ENCODE results near the gene SMOC2. TPM values are rescaled to one million over a fixed set of nuclear protein-coding genes. Genes with fewer than 3 reads are reported as not detected.

The SMOC2 gene
- total and polyA plus RNA-seq, 2 experiments from 2014 or later: 51.0 to 88.7 TPM

DNA sequence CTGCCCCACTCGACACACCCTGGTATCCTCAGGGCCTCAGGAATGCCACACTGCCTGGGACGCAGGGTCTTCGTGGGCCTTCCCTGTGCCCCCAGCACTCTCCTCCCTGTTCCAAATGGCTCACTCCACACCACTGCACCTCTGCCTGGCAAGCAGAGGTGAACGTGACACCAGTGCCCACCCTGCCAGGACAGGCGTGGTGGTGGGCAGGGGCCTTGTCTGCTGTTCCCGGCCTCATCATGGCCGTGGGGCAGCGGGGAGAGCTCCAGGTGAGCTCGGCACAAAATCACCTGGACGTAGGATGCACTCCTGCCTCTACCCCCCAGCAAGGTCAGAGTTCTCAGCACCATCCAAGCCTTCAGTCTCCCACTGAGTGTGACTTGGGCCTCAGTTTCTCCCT is 202.4 kb downstream of the SMOC2 start:
- Histone ChIP-seq H3K27ac (no peak overlapping the region), H3K36me3 (replicated peaks; ENCODE audit: insufficient read depth, low read depth) (no peaks in the 10 kb centered on the region), H2AFZ (no peak overlapping the region), H3K4me2 (no peak overlapping the region), H3K79me2 (no peaks in the 10 kb centered on the region), H3K27me3 (peaks cover under 1% of the 10 kb centered on the region), H4K20me1 (ENCODE audit: insufficient read depth, poor library complexity, severe bottlenecking) (no peaks in the 10 kb centered on the region), H3K4me3 (no peak overlapping the region), H3K4me1 (ENCODE audit: insufficient read depth) (peaks cover 24% of the 10 kb centered on the region), H3K9me3 (ENCODE audit: low read depth) (no peaks in the 10 kb centered on the region), H3K9me2 (replicated peaks; ENCODE audit: insufficient read depth) (no peaks in the 10 kb centered on the region)
- 97% methylated on average over 9 of the region's 10 CpGs for WGBS (ENCODE audit: low lambda C conversion rate, missing lambda C conversion rate)
- no peak for DNase-seq (ENCODE audit: low spot score)
- TF ChIP-seq, protein P1, sequence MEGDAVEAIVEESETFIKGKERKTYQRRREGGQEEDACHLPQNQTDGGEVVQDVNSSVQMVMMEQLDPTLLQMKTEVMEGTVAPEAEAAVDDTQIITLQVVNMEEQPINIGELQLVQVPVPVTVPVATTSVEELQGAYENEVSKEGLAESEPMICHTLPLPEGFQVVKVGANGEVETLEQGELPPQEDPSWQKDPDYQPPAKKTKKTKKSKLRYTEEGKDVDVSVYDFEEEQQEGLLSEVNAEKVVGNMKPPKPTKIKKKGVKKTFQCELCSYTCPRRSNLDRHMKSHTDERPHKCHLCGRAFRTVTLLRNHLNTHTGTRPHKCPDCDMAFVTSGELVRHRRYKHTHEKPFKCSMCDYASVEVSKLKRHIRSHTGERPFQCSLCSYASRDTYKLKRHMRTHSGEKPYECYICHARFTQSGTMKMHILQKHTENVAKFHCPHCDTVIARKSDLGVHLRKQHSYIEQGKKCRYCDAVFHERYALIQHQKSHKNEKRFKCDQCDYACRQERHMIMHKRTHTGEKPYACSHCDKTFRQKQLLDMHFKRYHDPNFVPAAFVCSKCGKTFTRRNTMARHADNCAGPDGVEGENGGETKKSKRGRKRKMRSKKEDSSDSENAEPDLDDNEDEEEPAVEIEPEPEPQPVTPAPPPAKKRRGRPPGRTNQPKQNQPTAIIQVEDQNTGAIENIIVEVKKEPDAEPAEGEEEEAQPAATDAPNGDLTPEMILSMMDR (IDR thresholded peaks at IDR 0.05; ENCODE audit: poor library complexity): no peak
- TF ChIP-seq EZH2 (IDR thresholded peaks at IDR 0.05; ENCODE audit: borderline replicate concordance) (no peak), EZH2phosphoT487 (IDR thresholded peaks at IDR 0.05; ENCODE audit: low read depth, severe bottlenecking, unreplicated experiment) (no peak)

DNA sequence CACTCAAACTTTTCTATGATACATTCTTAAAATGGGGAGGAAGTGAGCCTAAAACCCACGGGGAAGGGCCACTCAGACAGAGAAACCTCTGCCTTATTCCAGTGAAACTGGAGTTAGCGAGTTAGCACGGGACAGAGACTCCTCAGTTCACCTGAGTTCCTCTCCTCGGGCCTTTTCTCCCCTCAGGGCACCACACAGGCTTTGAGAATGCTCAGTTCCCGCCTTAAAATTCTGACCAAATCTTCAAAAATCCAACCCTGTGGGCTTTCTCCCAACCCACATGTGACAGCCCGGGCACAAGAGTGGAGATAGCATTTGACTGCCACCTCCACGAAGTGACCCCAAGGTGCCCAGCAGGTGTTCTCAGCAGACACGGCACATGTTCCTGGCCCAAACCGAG is 204.3 kb downstream of the SMOC2 start:
- 81% methylated on average over 9 of the region's 9 CpGs for WGBS (ENCODE audit: low lambda C conversion rate, missing lambda C conversion rate)
- Histone ChIP-seq H3K27me3 (peaks cover 3% of the 10 kb centered on the region), H3K4me3 (no peak overlapping the region), H3K4me1 (ENCODE audit: insufficient read depth) (peaks cover 31% of the 10 kb centered on the region), H3K27ac (no peak overlapping the region), H2AFZ (no peak overlapping the region), H3K79me2 (no peaks in the 10 kb centered on the region), H3K9me2 (replicated peaks; ENCODE audit: insufficient read depth) (no peaks in the 10 kb centered on the region), H3K4me2 (no peak overlapping the region), H3K36me3 (replicated peaks; ENCODE audit: insufficient read depth, low read depth) (no peaks in the 10 kb centered on the region), H4K20me1 (ENCODE audit: insufficient read depth, poor library complexity, severe bottlenecking) (no peaks in the 10 kb centered on the region), H3K9me3 (ENCODE audit: low read depth) (no peaks in the 10 kb centered on the region)
- TF ChIP-seq EZH2phosphoT487 (IDR thresholded peaks at IDR 0.05; ENCODE audit: low read depth, severe bottlenecking, unreplicated experiment): no peak
- TF ChIP-seq EZH2 (IDR thresholded peaks at IDR 0.05; ENCODE audit: borderline replicate concordance): no peak
- TF ChIP-seq, protein P1 (IDR thresholded peaks at IDR 0.05; ENCODE audit: poor library complexity): no peak
- no peak for DNase-seq (ENCODE audit: low spot score)

DNA sequence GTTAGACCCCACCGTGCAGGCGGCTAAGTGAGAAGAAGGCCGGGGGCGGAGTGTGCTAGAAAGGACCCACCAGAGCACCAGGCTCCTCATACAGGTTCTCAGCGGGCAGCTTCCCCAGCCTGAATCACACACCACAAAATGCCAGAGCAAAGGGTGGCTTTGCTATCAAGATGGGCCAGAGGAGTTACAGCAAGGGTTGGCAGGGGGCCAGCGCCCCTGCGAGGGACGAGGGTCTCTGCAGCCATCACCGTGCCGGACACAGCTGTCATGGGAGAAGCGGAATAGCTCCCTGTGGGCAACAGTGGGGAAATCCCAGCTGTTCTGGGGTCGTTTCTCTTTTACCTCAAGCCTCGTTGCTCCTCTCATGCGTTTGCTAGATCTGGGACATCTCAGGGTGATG is 206.3 kb downstream of the SMOC2 start:
- 85% methylated on average over 14 of the region's 14 CpGs for WGBS (ENCODE audit: low lambda C conversion rate, missing lambda C conversion rate)
- Histone ChIP-seq H3K4me2 (no peak overlapping the region), H4K20me1 (ENCODE audit: insufficient read depth, poor library complexity, severe bottlenecking) (no peaks in the 10 kb centered on the region), H3K27me3 (peaks cover 3% of the 10 kb centered on the region), H3K4me3 (no peak overlapping the region), H3K9me2 (replicated peaks; ENCODE audit: insufficient read depth) (no peaks in the 10 kb centered on the region), H3K36me3 (replicated peaks; ENCODE audit: insufficient read depth, low read depth) (no peaks in the 10 kb centered on the region), H2AFZ (no peak overlapping the region), H3K79me2 (no peaks in the 10 kb centered on the region), H3K4me1 (ENCODE audit: insufficient read depth) (peaks cover 24% of the 10 kb centered on the region), H3K9me3 (ENCODE audit: low read depth) (no peaks in the 10 kb centered on the region), H3K27ac (no peak overlapping the region)
- TF ChIP-seq EZH2 (IDR thresholded peaks at IDR 0.05; ENCODE audit: borderline replicate concordance) (no peak), EZH2phosphoT487 (IDR thresholded peaks at IDR 0.05; ENCODE audit: low read depth, severe bottlenecking, unreplicated experiment) (no peak)
- TF ChIP-seq, protein P1 (IDR thresholded peaks at IDR 0.05; ENCODE audit: poor library complexity): no peak
- DNase-seq (ENCODE audit: low spot score): no peak
